ENCODE measurements around the gene CLDN9.
"Not testable (repeated sequence)": the region's sequence is repeated elsewhere in the genome, so short reads cannot be mapped to it uniquely, and the experiment has no call there.

Gene CLDN9

DNA sequence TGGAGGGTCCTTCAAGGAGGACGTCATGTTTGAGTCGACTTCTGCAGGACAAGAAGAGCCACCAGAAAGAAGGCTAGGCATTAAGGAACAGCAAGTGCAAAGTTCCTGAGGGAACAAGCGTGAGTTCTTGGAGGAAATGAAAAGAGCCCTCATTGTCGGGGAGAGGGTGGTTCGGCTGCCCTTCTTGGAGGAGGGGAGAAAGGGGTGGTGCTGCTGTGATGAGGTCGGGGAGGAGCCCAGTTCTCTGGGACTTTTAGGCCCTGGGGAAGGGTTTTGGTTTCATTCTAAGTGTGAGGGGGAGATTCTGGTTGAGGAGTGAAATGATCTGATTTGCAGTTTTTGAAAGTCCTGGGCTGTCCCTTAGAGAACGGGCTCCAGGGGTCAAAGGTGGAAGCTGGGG is 19.9 kb downstream of the CLDN9 start:
- DNase-seq (ENCODE audit: low read depth), result no peak

DNA sequence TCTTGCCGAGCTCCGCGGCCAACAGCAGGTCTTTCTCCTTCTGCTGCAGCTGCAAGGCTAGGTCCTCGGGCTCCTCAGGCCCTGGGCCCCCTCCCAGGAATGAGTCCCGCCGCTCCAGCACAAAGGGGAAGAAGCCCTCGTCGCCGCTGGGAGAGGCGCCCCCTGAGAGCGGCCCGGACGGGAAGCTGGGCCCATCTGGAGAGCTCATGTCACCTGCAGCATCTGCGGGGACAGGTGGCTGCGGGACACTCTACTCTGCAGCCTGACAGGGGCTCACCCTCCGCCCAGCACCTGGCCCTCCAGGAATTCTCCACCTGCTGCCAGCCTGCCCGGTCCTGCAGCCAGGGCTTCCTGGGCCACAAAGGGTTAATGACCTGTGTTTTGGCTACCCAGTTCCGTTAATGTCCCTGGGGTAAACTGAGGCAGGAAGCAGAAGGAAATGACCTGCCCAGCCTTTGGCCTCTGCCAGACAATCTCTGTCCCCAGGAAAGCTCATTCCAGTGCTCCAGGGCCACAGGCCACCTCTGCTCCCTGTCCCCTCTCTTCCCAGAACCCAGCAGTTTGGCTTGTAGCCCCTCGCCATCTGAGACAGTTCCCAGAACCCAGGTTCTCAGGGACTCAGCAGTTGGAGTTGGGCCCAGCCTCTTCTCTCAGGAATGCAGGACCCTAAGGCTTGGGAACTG is 22.7 kb downstream of the CLDN9 start:
- no peak for DNase-seq (ENCODE audit: low read depth)

DNA sequence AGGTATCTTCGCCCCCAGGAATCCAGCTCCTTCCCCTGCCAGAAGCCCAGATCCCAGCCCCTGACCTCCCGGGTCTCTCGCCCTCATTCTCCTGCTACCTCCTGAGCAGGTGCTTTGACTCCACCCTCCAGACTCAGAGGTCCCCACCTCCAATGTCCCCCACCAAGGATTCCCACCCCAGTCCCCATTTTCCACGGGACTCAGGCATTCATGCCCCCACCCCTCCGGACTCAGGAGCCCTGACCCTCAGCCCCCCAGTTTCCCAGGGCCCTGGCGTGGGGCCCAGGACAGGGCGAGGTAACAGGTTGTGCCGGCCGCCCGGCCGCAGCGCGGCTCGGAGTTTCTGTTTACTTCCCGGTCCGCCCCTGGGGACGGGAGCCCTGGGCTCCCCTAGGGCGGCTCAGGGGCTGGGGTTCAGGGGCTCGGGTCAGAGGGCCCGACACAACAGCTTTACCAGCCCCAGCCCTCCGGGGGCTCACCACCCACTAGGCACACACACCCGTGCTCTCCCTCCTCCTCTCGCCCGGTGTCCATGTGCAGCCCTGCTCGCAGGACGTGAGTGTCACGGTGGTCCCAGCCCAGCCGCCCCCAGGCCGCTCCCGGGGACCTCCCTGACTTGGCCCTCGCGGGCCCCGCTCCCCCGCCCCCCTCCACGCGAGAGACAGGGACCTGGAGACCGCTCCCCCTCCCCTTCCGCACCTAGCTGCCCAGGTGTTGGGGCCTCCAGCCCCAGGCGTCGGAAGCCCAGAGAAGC is 23.4 kb downstream of the CLDN9 start:
- DNase-seq (ENCODE audit: low read depth), result no peak

DNA sequence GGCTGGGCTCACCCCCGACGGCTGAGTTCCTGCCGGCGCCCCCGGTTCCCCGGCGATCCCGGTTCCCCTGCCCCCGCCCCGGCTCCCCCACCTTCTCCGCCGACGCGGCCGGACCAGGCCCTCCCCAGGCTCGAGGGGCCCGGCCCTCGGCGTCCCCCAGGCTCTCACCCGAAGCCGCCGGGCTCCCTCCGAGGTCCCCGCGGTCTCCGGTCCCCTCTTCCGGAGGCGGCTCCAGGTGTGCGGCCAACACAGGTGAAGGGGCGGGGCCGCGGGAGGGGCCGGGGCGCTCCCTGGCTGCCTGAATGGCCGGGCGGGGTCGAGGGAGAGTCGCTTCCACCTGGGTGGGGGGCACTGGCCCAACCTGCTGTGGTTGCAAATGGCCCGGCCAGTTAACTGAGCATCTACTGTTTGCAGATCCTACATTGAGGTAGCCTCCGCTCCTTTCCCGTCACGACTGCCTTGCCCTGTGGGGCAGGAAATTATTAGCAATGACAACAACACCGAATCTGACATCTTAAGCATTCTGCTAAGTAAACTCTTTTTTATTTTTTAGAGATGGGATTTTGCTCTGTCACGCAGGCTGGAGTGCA is 24.1 kb downstream of the CLDN9 start, which contains the start of gene BICDL2:
Gene BICDL2, minus strand, starts transcription at position 219 of the 590 bp plus-strand sequence. CDS start 1,448 bp downstream, outside the sequence.
- DNase-seq (ENCODE audit: low read depth), result no peak

DNA sequence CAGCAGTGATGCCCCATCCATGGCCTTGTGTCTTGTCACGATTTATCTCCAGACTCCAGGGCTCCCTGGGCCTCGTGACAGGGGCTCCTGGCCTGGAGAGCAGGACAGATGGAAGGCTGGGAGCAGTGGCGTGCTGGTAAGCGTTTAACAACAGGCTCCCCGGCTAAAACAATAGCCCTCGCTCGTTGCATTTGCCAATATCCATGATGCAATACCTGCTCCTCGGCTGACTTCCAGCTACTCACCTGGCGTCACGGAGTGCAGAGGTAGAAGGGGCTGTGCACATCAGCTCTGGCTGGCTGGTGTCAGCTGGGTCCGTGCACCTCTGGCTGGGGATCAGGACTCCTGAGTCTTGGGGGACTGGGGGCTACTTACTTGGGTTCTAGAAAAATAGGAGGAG is 25.5 kb downstream of the CLDN9 start:
- DNase-seq (ENCODE audit: low read depth), result no peak

DNA sequence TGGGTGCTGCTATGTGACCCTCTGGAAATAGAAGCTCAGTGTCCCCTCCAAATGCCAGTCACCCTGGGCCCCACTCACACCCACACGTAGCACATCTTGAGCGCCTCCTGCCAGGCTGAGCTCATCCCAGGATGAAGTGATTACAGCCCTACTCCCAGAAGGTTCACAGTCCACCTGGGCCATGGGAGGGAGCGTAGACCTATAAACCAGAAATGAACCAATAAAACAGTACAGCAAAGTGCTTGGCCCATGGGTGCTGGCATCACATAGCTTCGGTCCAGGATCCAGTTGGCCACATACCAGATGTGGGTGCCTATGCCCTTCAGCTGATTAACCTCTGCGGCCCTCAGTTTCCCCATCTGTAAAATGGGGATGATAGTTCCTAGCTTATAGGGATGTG is 26.2 kb downstream of the CLDN9 start:
- no peak for DNase-seq (ENCODE audit: low read depth)

DNA sequence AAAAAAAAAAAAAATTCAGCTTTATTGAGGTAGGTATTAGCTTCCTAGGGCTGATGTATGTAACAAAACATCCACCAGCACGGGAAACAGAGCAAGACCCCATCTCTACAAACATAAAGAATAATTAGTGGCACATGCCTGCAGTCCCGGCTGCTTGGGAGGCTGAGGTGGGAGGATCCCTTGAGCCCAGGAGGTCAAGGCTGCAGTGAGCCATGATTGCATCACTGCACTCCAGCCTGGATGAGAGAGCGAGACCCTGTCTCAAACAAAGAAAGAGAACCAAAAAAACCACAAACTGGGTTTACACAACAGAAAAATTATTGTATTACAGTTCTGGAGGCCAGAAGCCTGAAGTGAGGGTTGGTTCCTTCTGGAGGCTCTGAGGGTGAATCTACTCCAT is 29.7 kb downstream of the CLDN9 start:
- DNase-seq (ENCODE audit: low read depth), result no peak

DNA sequence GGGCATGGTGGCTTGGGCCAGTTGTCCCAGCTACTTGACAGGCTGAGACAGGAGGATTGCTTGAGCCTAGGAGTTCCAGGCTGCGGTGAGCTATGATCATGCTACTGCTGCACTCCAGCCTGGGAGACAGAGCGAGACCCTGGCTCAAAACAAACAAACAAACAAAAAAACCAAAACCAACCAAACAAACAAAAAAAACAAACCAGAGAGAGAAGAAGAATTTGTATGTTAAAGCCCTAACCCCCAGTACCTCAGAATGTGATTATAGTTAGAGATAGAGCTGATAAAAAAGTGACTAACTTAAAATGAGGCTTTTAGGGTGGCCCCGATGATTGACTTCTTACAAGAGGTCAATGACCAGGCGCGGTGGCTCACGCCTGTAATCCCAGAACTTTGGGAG is 32.0 kb downstream of the CLDN9 start:
- no peak for DNase-seq (ENCODE audit: low read depth)

DNA sequence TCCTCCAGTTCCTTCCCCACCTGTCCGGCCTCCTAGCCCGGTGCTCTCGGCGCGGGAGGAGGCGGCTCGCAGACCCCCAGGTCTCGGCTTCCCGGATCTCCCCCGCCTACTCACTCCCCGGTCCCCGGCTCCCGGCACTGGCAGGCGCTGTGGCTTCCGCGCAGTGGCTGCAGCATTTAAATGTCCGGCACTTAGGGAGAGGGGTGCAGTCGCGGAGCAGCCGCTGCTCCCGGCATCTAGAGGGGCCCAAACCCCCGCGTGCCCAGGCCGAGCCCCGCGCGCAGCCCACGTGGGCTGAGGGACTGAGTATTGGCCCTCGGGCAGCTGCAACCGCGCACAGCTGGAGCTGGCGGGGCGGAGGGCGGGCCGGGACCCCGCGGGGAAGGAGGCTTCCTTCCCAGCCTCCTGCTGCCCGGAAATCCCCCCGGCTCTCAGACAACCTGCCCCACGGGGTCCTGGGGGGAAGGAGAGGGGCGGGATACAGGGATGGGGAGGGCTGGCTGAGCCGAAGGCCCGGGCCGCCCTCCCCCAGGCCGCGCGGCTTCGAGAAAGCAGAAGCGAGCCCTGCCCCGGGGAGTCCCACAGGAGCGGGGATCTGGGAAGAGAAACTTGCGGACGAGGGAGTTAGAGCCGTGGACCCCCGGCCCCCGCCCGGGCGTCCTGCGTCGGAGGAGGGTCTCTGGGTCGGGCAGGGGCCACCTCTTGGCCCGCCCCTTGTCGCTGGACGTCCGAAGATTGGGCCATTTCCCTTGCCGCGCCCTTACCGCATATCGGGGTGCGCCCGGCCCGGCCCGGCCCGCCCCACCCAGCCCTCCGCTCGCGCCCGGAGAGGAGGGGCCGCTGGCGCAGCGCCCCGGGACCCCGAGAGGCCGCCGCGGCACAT is 33.3 kb downstream of the CLDN9 start, which contains the start of gene MMP25:
Gene MMP25, plus strand, starts transcription at position 804 of the 883 bp plus-strand sequence. CDS start 357 bp downstream, outside the sequence.
- DNase-seq (ENCODE audit: low read depth), result no peak

DNA sequence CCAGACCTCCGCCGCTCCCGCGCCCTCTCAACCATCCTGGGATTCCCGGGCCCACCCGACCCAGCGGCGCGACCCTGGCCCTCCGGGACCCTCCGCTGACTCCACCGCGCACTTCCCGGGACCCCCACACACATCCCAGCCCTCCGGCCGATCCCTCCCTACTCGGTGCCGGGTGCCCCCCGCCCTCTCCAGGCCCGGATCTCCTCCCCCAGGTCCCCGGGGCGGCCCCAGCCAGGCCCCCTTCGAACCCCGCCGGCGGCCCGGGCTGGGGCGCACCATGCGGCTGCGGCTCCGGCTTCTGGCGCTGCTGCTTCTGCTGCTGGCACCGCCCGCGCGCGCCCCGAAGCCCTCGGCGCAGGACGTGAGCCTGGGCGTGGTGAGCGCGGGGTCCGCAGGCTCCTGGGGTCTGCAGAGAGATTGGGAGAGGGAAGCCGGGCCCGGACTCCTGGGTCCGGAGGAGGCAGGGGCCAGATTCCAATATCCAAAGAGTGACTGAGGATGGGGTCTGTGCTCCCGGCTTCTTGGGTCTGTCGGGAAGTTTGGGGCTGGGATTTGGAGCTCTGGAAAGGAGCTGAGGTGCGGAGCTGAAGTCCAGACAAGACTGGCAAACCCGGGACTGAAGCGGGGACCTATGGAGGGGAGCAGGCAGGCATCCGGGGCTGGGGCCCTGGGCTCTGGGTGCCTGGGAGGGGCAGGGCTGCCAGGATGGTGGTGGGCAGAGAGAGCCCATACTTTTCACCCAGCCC is 34.1 kb downstream of the CLDN9 start:
- DNase-seq (ENCODE audit: low read depth), result no peak

DNA sequence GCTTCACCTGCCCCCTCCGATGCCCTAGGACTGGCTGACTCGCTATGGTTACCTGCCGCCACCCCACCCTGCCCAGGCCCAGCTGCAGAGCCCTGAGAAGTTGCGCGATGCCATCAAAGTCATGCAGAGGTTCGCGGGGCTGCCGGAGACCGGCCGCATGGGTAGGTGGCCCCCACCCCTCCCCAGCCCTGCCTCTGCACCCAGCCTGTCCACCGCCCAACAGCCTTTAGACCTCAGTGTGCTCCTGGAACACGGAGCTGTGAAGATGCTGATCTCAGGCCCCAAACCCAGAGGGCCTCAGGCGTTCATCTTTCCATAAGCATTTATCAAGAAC is 34.6 kb downstream of the CLDN9 start:
- DNase-seq (ENCODE audit: low read depth), result no peak

DNA sequence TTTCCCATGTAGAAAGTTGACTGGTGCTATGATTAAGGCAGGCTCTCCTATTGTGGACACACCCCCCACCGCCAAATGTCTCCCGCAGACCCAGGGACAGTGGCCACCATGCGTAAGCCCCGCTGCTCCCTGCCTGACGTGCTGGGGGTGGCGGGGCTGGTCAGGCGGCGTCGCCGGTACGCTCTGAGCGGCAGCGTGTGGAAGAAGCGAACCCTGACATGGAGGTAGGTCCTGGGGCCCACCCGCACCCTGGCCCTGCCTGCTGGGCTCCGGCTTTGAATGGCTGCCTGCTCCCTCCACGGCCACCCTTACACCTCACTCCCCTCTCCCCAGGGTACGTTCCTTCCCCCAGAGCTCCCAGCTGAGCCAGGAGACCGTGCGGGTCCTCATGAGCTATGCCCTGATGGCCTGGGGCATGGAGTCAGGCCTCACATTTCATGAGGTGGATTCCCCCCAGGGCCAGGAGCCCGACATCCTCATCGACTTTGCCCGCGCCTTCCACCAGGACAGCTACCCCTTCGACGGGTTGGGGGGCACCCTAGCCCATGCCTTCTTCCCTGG is 37.3 kb downstream of the CLDN9 start:
- DNase-seq (ENCODE audit: low read depth), result no peak

DNA sequence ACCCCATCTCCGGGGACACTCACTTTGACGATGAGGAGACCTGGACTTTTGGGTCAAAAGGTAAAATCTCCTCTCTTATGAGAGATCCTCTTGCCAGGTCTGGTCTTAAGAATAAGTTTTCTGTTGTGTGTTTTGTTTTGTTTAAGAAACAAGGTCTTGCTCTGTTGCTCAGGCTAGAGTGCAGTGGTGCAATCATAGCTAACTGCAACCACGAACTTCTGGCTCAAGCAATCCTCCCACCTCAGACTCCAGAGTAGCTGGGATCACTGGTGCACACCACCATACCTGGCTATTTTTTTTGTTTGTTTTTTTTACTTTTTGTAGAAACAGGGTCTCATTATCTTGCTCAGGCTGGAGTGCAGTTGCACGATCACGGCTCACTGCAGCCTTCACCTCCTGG is 37.8 kb downstream of the CLDN9 start:
- no peak for DNase-seq (ENCODE audit: low read depth)

DNA sequence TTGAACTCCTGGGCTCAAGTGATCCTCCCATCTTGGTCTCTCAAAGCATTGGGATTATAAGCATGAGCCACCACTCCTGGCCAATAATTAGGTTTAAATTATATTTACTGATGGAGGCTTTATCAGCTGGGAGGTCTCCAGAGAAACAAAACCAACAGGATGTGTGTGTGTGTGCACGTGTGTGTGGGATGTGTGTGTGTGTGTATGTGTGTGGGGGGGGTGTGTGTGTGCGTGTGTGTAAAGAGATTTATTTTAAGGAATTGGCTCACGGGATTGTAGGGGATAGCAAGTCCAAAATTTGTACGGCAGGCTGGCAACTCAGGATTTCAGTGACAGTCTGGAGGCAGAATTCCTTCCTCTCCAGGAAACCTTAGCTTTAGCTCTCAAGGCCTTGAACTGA is 38.3 kb downstream of the CLDN9 start:
- DNase-seq (ENCODE audit: low read depth), result no peak

DNA sequence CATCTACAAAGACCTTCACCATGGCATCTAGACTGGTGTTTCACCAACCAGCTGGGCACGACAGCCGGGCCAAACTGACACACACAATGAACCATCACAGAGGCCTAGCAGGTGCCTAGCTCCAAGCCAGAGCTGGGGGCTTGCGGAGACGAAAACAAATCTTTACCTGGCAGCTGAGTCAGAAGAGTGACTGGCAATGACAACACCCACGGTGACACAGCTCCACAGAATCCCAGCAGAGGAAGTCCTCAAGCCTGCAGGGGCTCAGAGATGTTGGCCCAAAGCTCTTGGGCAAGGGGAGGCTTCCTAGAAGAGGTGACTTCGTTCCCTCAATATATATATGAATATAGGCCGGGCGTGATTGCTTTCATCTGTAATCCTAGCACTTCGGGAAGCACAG is 38.8 kb downstream of the CLDN9 start:
- no peak for DNase-seq (ENCODE audit: low read depth)

DNA sequence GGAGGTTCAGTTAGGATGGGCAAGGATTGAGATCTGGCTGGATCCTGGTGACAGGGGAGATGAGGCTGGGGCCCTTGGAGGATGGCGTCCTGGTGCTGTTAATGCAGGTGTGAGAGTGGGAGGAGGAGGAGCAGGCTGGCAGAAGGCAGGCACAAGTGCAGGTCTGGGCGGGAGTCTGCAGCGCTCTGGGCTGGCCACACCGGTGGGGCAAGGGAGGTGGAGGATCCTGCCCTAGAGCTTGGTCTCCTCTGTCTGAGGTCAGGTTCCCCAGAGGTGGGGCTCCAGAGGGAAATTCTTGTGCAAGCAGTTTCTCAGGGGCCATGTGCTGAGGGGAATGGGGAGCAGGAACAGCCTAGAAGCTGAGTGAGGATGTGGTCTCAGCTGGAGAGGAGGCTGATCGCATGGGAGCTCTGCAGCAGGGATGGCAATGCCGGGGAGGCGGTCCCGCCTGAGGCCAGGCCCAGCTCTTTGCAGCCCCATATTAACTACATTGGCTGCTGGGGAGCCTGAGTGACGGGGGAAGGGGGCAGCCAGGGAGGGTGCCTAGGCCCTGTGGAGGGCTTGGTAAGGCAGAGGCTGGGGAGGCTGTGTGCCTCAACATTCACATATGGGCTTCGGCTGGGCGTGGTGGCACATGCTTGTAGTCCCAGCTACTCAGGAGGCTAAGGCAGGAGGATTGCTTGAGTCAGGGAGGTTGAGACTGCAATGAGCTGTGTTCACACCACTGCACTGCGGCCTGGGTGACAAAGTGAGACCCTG is 40.0 kb downstream of the CLDN9 start:
- DNase-seq (ENCODE audit: low read depth), result not testable (repeated sequence)

DNA sequence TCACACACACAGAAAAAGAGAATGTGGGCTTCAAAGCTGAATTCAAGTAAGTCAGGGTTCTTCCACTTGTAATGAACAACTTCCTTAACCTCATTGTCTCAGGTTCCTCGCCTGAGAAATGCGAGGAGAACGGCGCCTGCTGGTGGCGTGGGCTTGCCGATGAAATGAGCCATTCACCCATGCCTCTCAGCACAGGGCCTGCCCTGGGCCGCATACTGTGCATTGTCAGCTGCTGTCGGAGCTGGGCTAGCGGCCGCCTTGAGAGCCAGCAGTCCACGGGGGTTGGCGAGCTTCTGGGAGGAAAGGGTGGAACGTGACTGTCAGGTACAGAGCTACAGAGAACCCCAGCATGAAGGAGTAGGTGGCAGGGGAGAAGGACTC is 40.6 kb downstream of the CLDN9 start:
- DNase-seq (ENCODE audit: low read depth), result not testable (repeated sequence)

DNA sequence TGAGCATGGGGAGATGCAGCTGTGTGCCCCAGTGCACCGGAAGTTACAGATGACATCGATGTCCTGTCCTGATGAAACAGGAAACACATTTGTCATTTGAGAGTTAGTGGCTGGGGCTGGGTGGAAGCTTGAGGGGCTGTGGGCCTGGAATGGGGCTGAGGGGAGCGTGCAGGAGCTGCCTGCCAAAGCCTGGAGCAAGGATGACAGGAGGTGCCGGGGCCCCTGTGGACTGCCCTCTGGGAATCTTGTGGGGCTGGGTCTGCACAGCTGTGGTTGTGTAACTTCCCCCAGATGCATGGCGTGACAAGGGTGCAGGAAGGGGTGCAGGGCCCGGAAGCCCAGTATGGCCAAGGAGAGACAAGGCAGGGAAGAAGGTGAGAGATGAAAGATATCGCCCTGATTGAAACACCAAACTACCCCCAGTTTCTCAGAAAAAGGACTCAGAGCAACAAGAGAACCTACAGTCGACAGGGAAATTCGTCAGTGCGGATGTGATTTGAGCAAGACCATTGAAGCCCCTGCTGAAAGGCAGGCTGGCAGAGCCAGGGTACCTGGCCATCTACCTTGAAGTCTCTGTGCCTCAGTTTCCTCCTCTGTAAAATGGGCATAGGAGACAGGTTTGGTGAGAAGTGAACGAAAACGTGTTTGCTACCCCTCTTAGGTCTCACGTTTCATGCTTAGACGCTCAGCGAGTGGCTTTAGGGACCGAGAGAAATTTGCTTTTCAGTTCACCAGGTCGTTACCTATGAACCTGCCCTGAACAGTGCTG is 42.4 kb downstream of the CLDN9 start:
- no peak for DNase-seq (ENCODE audit: low read depth)

DNA sequence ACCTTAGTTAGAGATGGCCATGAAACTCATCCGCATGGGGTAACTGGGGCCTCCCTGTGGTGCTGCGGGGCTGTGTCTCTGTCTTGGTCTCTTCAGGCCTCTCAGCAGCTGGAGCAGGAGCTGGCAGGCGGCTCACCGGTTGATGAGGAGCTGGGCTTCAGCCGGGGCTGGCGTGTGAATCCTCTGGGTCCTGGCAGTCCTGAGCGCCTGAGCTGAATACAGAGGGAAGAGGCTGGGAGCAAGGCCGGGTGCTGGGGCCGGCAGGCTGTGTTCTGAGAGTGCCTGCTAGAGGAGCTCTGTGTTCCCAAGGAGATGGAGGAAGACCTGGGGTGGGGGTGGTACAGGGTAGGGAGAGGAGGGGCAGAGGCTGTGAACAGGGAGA is 43.0 kb downstream of the CLDN9 start:
- not testable (repeated sequence) for DNase-seq (ENCODE audit: low read depth)
